Liver (tissue), 9 donors: Measurements from ENCODE around the gene SAMD1. TPM values are rescaled to one million over a fixed set of nuclear protein-coding genes. Genes with fewer than 3 reads are reported as not detected.

Experiments
- DNase-seq: peaks from one replicate; pipeline ENCODE4 v3.0.0-alpha.2; 2017; ENCODE audit warnings: low spot score
- H3K27ac ChIP-seq, 2 donors: one replicate each; pipeline ENCODE4 v1.7.0; 2013; ENCODE audit warnings: inconsistent platforms in 2 of 2, low read length in 2 of 2, control low read depth in 1 of 2, low read depth in 1 of 2, mild to moderate bottlenecking in 1 of 2
- H3K27me3 ChIP-seq, 4 donors: one replicate each; pipeline versions ENCODE4 v1.6.1 to v1.7.0; 2013; ENCODE audit warnings: low read length in 3 of 4, inconsistent platforms in 1 of 4, mild to moderate bottlenecking in 1 of 4, moderate library complexity in 1 of 4; ENCODE audit not compliant: control insufficient read depth in 4 of 4, insufficient read depth in 4 of 4
- H3K36me3 ChIP-seq, 4 donors: one replicate each; pipeline versions ENCODE4 v1.6.1 to v1.7.0; 2013; ENCODE audit warnings: low read length in 3 of 4, mild to moderate bottlenecking in 3 of 4, low read depth in 1 of 4, moderate library complexity in 1 of 4; ENCODE audit not compliant: control insufficient read depth in 4 of 4, insufficient read depth in 3 of 4
- H3K4me1 ChIP-seq, 4 donors: one replicate each; pipeline versions ENCODE4 v1.6.1 to v1.7.0; 2013; ENCODE audit warnings: low read length in 3 of 4, mild to moderate bottlenecking in 3 of 4, moderate library complexity in 1 of 4; ENCODE audit not compliant: control insufficient read depth in 4 of 4, insufficient read depth in 4 of 4
- H3K4me3 ChIP-seq, 3 donors: one replicate each; pipeline versions ENCODE4 v1.6.1 to v1.7.0; 2013; ENCODE audit warnings: low read length in 3 of 3, control low read depth in 1 of 3, low read depth in 1 of 3, mild to moderate bottlenecking in 1 of 3
- H3K9ac ChIP-seq, 2 donors: one replicate each; pipeline ENCODE4 v1.7.0; 2013; ENCODE audit warnings: low read length in 2 of 2, mild to moderate bottlenecking in 2 of 2, moderate library complexity in 2 of 2, control low read depth in 1 of 2, low read depth in 1 of 2
- H3K9me3 ChIP-seq, 4 donors: one replicate each; pipeline versions ENCODE4 v1.6.1 to v1.7.0; 2013; ENCODE audit warnings: low read length in 3 of 4; ENCODE audit not compliant: control insufficient read depth in 4 of 4
- EGR1 ChIP-seq, 2 donors: IDR thresholded peaks; 2 replicates each; pipeline ENCODE4 v1.6.1; 2016 to 2018; ENCODE audit warnings: antibody characterized with exemption in 2 of 2, low read depth in 2 of 2
- FOXA1 ChIP-seq: IDR thresholded peaks from 2 replicates; pipeline ENCODE4 v1.6.1; 2016; ENCODE audit warnings: antibody characterized with exemption
- FOXA2 ChIP-seq: IDR thresholded peaks from 2 replicates; pipeline ENCODE4 v1.6.1; 2016; ENCODE audit warnings: antibody characterized with exemption
- GABPA ChIP-seq, 2 donors: IDR thresholded peaks in 1 of 2; conservative IDR thresholded peaks in 1 of 2; 2 replicates each; pipeline ENCODE4 v1.6.1; 2016; ENCODE audit warnings: antibody characterized with exemption in 2 of 2, mild to moderate bottlenecking in 1 of 2, moderate library complexity in 1 of 2
- JUND ChIP-seq, 2 donors: IDR thresholded peaks; 2 replicates each; pipeline ENCODE4 v1.6.1; 2016; ENCODE audit warnings: antibody characterized with exemption in 2 of 2
- MAX ChIP-seq: IDR thresholded peaks from 2 replicates; pipeline ENCODE4 v1.6.1; 2016; ENCODE audit warnings: antibody characterized with exemption
- NR2F2 ChIP-seq: IDR thresholded peaks from 2 replicates; pipeline ENCODE4 v1.6.1; 2016; ENCODE audit warnings: antibody characterized with exemption
- RXRA ChIP-seq, 2 donors: IDR thresholded peaks; 2 replicates each; pipeline ENCODE4 v1.6.1; 2017 to 2018; ENCODE audit warnings: antibody characterized with exemption in 2 of 2, mild to moderate bottlenecking in 1 of 2
- TAF1 ChIP-seq: conservative IDR thresholded peaks from 2 replicates; pipeline ENCODE4 v1.6.1; 2016; ENCODE audit warnings: antibody characterized with exemption, mild to moderate bottlenecking
- ZBTB33 ChIP-seq: IDR thresholded peaks from 2 replicates; pipeline ENCODE4 v1.6.1; 2016; ENCODE audit warnings: antibody characterized with exemption
- WGBS: extraction: QIAGEN DNeasy Blood & Tissue Kit; methylation state at CpG from one replicate; pipeline ENCODE4 v1.1.7; 2013; 5-methylcytosine and 5-hydroxymethylcytosine counted together
- polyA plus RNA-seq, 2 donors: library from polyadenylated mRNA; stranded (reverse) in 1 of 2; unstranded in 1 of 2; fragments of 200-250 nt in 1 of 2; fragments of >200 nt in 1 of 2; fragmentation: Nextera tagmentation in 1 of 2; extraction: Ambion mirVana in 1 of 2; gene quantifications; one replicate each; pipeline versions ENCODE4 v1.2.1 to v1.2.3, GENCODE V29; 2013 to 2015
- total RNA-seq, 2 donors: library from RNA; depleted of rRNA; stranded (reverse); fragments of >200 nt; gene quantifications; one replicate each; pipeline ENCODE4 v1.2.3, GENCODE V29; 2014
- TF ChIP-seq, protein P1 (sequence below): IDR thresholded peaks from 2 replicates; pipeline ENCODE4 v1.6.1; 2016; ENCODE audit warnings: antibody characterized with exemption, mild to moderate bottlenecking
- donor health status: healthy.
- donor health status: healthy.
- donor health status: healthy.
- donor health status: healthy.
- donor health status: healthy.

Gene SAMD1
- total and polyA plus RNA-seq, 4 donors: 2.1 to 33.0 (median 9.0) TPM

- no peak overlapping the region for H3K4me3 ChIP-seq
- peaks cover 15 to 50% (median 44%) of the 10 kb centered on the region in 4 donors for H3K4me1 ChIP-seq
- TF ChIP-seq, protein P1, sequence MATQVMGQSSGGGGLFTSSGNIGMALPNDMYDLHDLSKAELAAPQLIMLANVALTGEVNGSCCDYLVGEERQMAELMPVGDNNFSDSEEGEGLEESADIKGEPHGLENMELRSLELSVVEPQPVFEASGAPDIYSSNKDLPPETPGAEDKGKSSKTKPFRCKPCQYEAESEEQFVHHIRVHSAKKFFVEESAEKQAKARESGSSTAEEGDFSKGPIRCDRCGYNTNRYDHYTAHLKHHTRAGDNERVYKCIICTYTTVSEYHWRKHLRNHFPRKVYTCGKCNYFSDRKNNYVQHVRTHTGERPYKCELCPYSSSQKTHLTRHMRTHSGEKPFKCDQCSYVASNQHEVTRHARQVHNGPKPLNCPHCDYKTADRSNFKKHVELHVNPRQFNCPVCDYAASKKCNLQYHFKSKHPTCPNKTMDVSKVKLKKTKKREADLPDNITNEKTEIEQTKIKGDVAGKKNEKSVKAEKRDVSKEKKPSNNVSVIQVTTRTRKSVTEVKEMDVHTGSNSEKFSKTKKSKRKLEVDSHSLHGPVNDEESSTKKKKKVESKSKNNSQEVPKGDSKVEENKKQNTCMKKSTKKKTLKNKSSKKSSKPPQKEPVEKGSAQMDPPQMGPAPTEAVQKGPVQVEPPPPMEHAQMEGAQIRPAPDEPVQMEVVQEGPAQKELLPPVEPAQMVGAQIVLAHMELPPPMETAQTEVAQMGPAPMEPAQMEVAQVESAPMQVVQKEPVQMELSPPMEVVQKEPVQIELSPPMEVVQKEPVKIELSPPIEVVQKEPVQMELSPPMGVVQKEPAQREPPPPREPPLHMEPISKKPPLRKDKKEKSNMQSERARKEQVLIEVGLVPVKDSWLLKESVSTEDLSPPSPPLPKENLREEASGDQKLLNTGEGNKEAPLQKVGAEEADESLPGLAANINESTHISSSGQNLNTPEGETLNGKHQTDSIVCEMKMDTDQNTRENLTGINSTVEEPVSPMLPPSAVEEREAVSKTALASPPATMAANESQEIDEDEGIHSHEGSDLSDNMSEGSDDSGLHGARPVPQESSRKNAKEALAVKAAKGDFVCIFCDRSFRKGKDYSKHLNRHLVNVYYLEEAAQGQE: no peak
- TF ChIP-seq GABPA (IDR thresholded peaks at IDR 0.05 in 1 of 2, conservative IDR thresholded peaks at IDR 0.05 in 1 of 2) (no peak), JUND (IDR thresholded peaks at IDR 0.05) (no peak), EGR1 (IDR thresholded peaks at IDR 0.05; ENCODE audit: low read depth in 2 of 2) (no peak)
- no peaks in the 10 kb centered on the region for H3K9me3 ChIP-seq
- WGBS: 98% methylated on average over 1 of the region's 1 CpG
- H3K27ac ChIP-seq: peak overlapping the region in 1 of 2 donors; percentile 4
- H3K27me3 ChIP-seq: no peaks in the 10 kb centered on the region
- H3K36me3 ChIP-seq: peaks cover 0 to 5% (median under 1%) of the 10 kb centered on the region in 4 donors
- no peak overlapping the region for H3K9ac ChIP-seq
- DNase-seq: no peak
Observed at GRCh38 chr19:14111486-14111885, 20.9 kb upstream of the SAMD1 start.

GRCh38 chr19:14110650-14111049, 20.1 kb upstream of the SAMD1 start:
- Histone ChIP-seq H3K27ac (no peak overlapping the region), H3K4me1 (peaks cover 15 to 42% (median 36%) of the 10 kb centered on the region in 4 donors), H3K9ac (no peak overlapping the region), H3K4me3 (no peak overlapping the region), H3K36me3 (peaks cover 4 to 9% (median 7%) of the 10 kb centered on the region in 4 donors), H3K27me3 (no peaks in the 10 kb centered on the region), H3K9me3 (no peaks in the 10 kb centered on the region)
- DNase-seq: no peak
- WGBS: 60% methylated on average over 2 of the region's 2 CpGs
- no peak for TF ChIP-seq JUND (IDR thresholded peaks at IDR 0.05)
- TF ChIP-seq FOXA1: no peak
- no peak for TF ChIP-seq MAX
- no peak for TF ChIP-seq NR2F2
- no peak for TF ChIP-seq RXRA (IDR thresholded peaks at IDR 0.05)
- TF ChIP-seq TAF1: no peak
- no peak for TF ChIP-seq FOXA2
- TF ChIP-seq EGR1 (IDR thresholded peaks at IDR 0.05; ENCODE audit: low read depth in 2 of 2): no peak
- TF ChIP-seq ZBTB33: no peak
